Glomerular visceral epithelial cell (primary cell): ENCODE measurements around the gene SNX15.
"Not testable (repeated sequence)": the region's sequence is repeated elsewhere in the genome, so short reads cannot be mapped to it uniquely, and the experiment has no call there.

Experiments used
- DNase-seq: peaks from one replicate; pipeline ENCODE4 v3.0.0-alpha.2; 2016; ENCODE audit errors: extremely low spot score

The SNX15 gene, protein sequence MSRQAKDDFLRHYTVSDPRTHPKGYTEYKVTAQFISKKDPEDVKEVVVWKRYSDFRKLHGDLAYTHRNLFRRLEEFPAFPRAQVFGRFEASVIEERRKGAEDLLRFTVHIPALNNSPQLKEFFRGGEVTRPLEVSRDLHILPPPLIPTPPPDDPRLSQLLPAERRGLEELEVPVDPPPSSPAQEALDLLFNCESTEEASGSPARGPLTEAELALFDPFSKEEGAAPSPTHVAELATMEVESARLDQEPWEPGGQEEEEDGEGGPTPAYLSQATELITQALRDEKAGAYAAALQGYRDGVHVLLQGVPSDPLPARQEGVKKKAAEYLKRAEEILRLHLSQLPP

GRCh38 chr11:65027213-65028067 lies at the start of gene SNX15:
SNX15 (plus strand) TSS chr11:65027439; CDS start chr11:65027538, 99 bp downstream.
- DNase-seq, result peak; percentile 96

GRCh38 chr11:64983339-64983738 lies 43.9 kb upstream of the SNX15 start:
- DNase-seq, result not testable (repeated sequence)

- DNase-seq, result no peak
Observed at GRCh38 chr11:64987998-64988854, 39.0 kb upstream of the SNX15 start.

DNA sequence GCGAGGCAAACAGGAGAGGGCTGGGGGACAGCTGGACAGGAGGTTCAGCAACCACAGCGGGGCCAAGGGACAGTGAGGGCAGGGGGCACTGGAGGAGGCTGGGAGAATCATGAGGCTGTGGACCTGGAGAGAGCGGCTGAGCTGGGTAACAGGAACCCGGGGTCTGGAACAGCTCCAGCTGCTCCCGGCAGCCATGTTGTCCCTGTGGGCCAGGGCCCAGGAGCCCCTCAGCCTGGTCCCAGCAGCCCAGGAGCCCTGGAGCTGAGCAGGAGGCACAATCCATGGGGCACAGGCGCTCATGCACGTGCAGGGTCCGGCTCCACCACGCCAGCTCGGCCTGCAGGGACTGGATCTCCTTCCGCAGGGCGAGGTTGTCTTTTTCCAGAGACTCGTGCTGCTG lies 37.8 kb upstream of the SNX15 start:
- DNase-seq, result no peak

DNA sequence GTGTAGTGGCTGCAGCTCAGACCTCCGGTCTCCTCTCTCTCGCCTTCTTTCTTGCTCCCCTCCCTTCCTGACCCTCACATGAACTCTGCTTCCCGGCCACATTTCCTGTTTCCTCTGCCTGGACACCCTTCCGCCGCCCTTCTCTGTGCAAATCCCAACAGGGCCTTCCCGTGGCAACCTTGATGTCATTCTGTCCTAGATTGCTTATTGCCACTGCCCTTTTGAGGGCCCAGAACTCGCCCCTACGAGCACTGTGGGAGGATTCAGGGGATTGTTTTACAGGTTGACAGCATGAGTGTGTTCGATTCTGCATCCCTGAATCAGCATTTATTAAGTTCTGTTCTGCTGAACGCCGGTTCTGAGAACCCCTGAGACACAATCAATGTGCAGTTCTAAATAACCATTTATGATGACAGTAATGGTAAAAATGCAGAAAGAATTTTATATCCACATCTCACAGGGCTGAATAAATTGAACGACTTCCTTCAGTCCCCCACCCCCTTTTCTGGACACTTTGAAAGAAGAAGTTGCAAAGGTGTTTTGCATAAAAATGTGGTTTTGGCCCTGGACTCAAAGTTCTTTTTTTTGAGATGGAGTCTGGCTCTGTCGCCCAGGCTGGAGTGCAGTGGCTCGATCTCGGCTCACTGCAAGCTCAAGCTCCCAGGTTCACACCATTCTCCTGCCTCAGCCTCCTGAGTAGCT lies 36.9 kb upstream of the SNX15 start:
- DNase-seq, result no peak

DNA sequence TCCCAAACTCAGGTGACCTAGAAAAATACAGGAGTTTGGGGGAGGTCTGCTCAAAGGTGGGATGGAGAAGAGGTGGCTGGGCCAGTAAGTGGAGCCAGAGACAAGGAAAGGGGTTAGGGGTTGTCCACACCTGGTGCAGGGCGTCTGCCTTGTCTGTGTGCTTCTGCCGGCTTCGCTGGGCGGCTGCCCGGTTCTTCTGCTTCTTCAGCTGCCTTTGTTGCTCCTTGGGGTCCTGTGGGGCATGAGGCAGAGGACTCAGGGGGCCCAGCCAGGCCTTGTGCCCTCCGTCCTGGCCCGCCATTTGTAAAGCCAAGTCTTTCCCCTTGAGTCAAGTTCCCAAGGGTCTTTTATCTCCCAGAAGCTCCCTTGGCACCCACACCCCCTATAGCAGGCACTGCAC lies 32.9 kb upstream of the SNX15 start:
- DNase-seq, result no peak

- DNase-seq, result no peak
Observed at GRCh38 chr11:64996327-64996709, 30.9 kb upstream of the SNX15 start.

GRCh38 chr11:64996710-64997380 lies 30.4 kb upstream of the SNX15 start, which contains the start of gene BATF2:
BATF2 (minus strand) TSS chr11:64996971; CDS start chr11:64996914, 57 bp downstream.
- DNase-seq, result peak; percentile 76

DNA sequence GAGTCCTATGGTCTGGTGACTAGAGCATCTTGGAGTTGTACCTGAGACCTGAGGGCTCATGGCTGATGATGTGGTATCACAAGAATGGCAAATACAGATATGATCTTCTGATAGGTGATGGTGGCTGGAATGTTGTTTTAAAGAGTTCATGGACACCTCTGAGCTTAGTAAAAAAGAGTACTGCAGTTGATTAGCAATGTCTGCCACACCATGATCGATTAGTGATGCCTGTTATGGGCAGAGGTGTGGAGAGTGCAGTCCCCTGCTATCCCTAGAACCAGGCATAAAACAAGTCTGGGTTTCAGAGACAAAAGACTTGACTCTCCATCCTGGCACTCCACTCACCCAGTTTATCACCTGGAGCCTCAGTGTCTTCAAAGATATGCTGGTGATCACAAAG lies 29.1 kb upstream of the SNX15 start:
- no peak for DNase-seq

- peak; percentile 62 for DNase-seq
Observed at GRCh38 chr11:64998690-64999431, 28.4 kb upstream of the SNX15 start.

DNA sequence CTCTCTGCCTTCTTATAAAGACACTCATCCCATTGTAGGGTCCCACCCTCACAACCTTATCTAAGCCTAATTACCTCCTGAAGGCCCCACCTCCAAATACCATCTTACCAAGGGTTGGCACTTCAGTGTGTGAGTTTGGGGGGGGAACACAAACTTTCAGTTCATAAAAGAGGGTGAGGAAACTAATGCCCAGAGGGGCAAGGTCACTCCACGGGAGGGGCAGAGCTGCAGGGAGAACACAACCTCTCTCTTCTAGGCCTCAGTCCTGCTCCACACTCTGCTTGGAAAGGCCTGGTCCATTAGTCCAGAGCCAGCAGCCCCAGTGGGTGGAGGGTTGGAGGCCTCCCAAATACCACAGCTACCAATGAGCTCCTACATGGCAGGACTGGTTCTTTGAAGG lies 27.8 kb upstream of the SNX15 start:
- DNase-seq, result no peak

DNA sequence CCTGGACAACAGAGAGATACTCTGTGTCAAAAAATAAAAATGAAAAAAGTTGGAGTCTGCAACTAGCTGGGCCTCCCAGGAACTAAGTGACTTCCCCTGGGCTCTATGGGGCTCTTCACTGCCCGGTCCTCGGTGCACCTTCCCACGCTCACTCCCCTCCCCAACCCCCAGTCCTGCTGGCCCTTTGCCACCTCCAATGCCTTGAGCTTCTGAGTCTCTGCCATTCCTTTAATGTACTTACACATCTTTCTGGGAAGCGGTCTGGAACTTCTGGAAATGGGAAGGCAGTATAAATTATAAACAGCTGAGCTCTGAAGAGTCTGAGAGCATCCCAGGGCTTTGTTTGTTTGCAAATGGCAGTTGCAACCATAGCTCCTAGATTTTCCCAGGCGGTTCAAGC lies 24.5 kb upstream of the SNX15 start:
- no peak for DNase-seq

GRCh38 chr11:65003282-65003681 lies 24.0 kb upstream of the SNX15 start:
- DNase-seq, result no peak

- not testable (repeated sequence) for DNase-seq
Observed at GRCh38 chr11:65003968-65004367, 23.3 kb upstream of the SNX15 start.

DNA sequence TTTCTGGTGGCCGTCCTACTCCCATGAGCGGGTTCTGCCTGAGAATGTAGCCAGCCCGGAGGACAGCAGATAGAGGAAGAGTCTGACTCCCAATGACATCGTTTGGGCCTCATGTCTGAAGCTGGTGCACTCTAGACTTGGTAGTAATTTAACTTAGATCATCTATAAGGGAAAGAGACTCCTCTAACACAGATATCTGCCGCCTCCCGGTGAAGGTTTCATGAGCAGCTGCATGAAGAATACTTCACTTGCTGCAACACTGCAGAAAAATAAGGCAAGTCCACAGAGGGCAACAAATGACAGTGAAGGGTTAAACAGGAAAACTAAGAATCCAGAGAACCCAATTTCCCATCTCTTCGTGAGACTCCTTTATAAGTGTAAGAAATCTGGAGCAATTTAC lies 19.2 kb upstream of the SNX15 start:
- no peak for DNase-seq

- no peak for DNase-seq
Observed at GRCh38 chr11:65008873-65009272, 18.4 kb upstream of the SNX15 start.

DNA sequence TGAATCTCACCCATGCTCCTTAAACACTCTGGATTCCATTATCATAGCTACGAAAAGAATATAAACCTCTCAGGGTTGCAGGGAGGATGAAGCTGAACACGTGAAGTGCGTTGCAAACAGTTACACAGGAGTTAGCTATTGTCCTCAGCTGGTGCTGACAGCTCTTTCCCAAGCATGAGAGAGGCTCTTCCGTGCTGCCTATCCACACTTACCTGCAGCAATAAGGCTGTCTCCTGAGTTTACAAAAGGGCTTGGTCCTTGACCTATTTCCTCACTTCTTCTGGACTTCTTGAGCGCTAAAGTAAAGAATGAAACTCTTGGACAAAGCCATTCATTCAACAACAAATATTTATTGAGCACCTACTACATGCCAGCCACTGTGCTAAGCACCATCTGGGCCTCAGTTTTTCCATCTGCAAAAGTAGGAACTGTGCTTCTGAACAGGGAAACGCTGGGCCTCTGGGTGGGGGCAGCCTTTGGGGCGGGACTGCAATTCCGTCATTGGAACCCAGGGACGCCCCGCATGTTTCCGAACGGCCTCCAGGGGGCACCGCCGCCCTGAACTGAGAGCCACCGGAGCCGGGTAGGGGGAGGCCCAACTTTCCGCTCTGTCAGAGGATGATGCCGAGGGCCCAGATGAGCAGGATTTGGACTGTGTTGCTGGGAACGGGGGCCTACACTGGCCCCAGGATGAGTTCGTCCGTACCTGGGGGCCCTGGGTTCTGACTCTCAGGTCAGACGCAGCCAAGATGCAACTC lies 13.9 kb upstream of the SNX15 start:
- DNase-seq, result peak; percentile 85

- DNase-seq, result peak; percentile 87
Observed at GRCh38 chr11:65013888-65014725, 13.1 kb upstream of the SNX15 start, which contains the start of gene ARL2. ARL2 (plus strand) TSS chr11:65014160; CDS start chr11:65014208, 48 bp downstream.
